ENCODE results near the gene HES4.

HES4 gene

DNA sequence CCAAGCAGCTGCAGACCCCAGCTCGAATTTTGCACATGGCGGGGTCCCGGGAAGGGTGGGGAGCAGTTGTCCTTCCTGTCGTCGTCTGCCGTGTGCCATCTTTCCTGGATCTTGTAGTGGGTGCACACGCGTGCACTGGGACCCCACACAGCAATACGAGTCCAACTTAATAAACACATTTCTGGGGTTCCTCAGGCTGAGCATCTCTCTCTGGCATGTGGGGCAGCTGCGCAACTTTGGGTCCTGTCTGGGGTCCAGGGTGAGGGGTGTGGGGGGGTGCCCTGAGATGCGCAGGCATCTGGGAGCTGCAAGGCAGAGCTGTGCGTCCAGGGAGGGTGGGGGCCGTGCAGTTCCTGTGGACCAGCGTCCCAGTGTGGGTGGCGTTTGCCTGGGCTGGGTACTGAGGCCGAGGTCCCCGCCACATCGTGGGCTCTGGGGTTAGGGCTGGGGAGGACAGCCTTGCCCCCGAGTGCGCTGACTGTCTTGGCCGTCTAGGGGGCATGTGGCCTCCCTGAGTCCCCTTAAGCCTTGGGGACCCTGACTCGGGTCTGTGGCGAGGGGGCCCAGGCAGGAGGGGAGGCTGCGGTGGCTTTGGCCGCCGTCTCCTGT, 34.3 kb downstream of the HES4 start:
- DNase-seq = no peak

DNA sequence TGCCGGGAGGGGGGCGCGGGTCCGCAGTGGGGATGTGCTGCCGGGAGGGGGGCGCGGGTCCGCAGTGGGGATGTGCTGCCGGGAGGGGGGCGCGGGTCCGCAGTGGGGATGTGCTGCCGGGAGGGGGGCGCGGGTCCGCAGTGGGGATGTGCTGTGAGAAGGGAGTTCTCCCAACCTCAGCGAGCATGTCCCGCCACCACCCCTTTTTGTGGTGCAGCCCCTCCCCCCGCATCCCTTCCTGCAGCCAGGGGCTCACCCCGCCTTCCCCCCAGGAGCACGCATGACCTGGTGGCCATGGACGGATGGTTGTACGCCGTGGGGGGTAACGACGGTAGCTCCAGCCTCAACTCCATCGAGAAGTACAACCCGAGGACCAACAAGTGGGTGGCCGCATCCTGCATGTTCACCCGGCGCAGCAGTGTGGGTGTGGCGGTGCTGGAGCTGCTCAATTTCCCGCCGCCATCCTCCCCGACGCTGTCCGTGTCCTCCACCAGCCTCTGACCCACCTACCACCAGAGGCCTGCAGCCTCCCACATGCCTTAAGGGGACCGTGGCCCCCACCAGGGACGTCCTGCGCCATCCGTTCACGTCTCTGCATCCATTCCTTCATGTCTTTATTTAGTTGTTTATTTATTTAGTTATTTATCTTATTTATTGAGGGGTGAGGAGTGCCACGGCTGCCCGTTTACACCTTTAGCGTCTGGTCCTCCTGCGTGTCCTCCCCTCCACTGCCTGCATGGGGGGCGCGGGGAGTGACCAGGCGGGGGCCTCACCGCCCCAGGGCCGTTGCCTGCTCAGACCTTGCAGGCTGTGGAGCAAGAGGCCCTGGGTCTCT, 35.0 kb downstream of the HES4 start:
- no peak for DNase-seq

DNA sequence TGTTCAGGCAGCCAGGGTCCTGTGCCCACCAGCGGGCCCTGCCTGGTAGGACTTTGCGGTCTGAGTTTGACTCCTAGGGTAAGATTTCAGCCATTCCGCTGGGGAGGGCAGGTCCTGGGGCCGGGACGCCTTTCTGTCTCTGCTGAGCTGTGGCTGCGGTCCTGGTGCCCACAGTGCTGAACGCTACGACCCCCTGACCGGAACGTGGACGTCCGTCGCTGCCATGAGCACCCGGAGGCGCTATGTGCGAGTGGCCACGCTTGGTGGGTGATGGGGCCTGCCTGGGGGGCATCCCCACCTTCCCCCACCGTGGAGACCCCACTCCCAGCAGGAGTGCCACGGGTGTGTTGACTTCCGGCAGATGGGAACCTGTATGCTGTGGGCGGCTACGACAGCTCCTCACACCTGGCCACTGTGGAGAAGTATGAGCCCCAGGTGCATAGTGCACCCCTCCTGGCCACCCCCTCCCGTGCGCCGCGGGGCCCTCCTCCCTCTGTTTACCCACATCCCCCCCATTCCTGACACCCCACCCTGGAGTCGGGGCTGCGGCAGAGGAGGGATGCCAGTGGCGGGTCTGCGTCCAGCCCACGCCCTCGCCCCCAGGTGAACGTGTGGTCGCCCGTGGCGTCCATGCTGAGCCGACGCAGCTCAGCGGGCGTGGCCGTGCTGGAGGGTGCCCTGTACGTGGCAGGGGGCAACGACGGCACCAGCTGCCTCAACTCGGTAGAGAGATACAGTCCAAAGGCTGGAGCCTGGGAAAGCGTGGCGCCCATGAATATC, 36.0 kb downstream of the HES4 start:
- no peak for DNase-seq

DNA sequence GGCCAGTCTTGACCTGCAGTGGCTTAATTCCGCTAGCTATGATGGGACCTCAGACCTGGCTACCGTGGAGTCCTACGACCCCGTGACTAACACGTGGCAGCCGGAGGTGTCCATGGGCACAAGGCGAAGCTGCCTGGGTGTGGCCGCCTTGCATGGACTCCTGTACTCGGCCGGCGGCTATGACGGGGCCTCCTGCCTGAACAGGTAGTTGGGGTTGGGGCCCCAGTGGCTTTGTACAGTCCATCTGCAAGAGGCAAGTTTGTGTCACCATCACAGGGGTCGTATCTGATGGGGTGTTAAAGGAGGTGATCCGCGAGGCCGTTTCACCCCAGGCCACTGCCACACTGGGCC, 36.6 kb downstream of the HES4 start:
- no peak for DNase-seq

DNA sequence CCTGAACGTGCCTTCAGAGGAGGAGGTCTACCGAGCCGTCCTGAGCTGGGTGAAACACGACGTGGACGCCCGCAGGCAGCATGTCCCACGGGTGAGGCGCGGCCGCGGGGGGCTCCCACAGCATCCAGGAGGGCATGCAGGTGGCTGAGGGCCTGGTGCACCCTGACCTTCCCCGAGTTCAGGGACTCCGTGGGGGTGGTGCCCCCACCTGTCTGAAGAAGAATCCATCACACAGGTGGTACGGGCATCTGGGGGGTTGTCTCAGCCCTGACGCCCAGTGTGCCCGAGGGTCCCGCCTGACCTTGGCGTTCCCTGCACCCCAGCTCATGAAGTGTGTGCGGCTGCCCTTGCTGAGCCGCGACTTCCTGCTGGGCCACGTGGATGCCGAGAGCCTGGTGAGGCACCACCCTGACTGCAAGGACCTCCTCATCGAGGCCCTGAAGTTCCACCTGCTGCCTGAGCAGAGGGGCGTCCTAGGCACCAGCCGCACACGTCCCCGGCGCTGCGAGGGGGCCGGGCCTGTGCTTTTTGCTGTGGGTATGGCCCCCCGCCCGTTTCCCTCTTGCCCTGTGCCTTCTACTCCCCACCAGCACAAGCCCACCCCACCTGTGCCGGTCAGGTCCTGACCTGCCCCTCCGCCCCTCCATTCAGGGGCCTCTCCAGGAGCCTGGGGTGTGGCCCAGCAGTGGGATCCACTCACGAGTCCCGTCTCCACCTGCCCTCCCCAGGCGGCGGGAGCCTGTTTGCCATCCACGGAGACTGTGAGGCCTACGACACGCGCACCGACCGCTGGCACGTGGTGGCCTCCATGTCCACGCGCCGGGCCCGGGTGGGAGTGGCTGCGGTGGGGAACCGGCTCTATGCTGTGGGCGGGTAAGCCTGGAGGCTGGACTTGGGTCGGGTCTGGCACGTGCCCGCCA, 37.3 kb downstream of the HES4 start:
- DNase-seq = no peak

DNA sequence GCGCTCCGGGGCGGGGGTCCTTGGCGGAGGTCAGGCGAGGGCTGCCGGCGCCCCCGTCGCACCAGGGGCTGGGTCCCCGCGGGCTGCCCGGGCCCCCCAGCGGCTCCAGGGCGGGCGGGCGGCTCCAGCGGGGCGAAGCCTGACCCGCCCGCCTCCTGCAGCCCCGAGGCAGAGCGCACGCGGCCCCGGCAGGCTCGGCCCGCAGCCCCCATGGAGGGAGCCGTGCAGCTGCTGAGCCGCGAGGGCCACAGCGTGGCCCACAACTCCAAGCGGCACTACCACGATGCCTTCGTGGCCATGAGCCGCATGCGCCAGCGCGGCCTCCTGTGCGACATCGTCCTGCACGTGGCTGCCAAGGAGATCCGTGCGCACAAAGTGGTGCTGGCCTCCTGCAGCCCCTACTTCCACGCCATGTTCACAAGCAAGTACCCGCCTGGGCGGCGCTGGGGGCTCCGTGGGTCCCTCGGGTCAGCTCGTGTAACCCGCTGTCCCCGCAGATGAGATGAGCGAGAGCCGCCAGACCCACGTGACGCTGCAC, 38.7 kb downstream of the HES4 start:
- DNase-seq = no peak

DNA sequence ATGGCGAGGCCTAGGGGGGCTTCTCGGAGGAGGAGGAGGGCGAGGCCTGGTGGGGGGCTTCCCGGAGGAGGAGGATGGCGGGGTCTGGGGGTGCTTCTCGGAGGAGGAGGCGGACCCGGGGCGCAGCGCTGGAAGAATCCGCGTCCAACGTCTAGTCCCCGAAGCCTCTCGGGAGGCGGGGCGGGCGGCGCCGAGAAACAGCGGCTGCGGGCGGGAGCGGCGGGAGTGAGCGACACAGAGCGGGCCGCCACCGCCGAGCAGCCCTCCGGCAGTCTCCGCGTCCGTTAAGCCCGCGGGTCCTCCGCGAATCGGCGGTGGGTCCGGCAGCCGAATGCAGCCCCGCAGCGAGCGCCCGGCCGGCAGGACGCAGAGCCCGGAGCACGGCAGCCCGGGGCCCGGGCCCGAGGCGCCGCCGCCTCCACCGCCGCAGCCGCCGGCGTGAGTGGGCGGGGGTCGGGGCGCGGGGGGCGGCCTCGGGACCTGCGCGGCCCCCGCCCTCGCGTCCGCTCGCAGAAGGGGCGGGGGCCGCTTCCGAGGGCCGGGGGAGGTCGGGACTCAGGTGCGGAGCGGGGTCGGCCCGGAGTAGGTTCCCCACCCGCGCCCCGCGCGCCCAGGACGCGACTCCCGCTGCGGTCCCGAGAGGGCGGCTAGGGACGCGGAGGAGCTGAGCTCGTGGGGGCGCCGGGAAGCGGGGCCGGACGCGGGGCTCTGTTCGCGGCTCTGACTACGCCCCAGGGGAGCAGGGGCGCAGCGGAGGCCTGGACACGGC, 39.4 kb downstream of the HES4 start, which contains the start of gene KLHL17:
KLHL17 (plus strand) TSS at position 222 of the 769 bp plus-strand sequence; CDS start at position 332, 110 bp downstream.
- peak; percentile 91 for DNase-seq

DNA sequence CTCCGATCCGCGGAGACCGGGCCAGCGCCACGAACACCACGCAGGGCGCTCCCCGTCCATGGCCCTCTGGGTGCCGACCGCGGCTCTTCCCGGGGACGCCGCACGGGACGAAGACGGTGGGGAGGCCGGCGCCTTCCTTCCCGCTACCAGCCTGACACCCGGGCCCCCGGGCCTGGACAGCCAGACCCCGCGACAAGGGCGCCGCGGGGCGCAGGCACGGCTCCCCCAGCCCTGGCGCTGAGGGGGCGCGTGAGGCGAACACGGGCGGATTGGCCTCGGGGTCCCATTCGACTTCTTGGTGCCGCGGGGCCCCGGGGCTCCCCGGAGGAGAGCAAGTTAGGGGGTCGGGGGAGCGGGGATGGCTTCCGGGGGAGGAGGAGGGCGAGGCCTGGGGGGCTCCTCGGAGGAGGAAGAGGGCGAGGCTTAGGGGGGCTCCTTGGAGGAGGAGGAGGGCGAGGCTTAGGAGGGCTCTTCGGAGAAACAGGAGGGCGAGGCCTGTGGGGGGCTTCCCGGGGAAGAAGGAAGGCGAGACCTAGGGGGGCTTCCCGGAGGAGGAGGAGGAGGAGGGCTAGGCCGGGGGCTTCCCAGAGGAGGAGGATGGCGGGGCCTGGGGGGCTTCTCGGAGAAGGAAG, 40.0 kb downstream of the HES4 start:
- no peak for DNase-seq

DNA sequence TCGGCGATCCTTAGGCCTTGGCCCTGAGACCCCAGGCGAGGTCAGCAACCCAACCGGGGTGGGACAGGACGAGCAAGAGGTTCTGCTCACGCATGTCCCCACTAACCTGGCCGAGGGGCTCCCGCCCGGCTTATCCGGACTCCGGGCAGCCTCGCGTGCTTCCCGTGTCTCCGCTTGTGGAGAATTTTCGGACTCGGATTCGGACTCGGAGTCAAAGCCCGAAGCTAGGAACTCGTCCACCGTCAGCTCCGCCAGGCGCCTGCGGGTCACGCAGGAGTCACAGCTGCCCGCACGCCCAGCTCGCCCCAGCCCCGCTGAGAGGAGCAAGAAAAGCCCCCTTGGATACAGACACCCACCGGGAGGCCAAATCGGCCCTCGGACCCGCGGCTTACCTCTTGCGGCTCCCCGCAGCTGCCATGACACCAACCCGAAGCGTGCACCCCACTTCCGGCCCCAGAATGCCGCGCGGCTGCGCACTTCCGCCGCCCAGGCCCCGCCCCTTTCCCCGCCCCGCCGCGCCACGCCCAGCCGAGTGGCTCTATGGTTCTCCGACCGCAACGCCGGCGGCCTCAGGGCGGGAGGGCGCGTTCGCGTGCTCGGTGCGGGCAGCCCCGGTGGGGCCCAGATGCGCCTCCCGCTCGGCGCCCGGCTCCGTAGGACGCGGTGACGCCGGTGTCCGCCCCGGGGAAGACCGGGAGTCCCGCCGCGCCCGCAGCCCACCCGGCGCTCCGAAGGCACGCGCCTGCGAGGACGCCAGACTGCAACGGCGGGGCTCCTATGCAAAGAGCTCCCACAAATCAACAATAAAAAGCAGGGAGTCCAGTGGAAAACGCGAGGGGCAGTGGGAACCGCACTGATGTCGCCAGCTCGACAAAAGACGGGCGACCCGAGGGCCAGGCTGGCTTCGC, 40.8 kb downstream of the HES4 start, which contains the start of gene NOC2L:
NOC2L (minus strand) TSS at position 434 of the 908 bp plus-strand sequence; CDS start at position 418, 16 bp downstream.
- DNase-seq = peak; percentile 100

DNA sequence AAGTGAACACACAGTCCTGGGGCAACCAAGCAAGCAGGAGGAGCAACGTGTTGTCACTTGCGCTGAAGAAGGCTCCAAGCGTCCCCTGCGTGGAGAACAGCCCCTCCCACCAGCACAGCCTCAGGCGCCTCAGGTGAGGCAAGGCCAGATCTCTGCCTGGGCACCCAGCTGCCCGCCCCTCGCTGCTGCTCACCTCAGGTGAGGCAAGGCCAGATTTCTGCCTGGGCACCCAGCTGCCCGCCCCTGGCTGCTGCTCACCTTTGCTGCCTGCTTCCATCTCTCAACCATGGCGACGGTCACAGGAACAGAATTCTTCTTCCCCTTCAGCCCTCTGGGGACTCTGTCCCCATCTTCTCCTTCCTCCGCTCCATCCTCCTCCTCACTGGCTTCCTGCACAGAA, 43.3 kb downstream of the HES4 start:
- DNase-seq = no peak

DNA sequence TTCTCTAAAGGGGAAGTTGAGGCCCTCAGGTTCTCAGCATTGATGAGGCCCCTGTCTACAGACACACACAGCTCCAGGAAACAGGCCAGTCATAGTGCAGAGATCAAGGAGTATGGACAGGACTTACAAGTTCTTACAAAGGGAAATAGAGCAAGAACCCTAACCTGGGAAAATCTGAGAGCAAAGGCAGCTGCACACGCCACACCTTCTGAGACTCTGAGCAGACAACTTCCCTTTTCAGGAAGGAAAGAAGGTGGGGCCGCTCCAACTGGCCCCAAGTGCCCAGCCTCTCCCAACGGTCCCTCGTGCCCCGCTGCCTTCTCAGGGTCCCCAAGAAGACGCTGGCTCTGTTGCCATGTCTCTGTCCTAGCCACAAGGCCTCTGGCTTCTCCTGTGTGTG, 44.4 kb downstream of the HES4 start:
- no peak for DNase-seq

DNA sequence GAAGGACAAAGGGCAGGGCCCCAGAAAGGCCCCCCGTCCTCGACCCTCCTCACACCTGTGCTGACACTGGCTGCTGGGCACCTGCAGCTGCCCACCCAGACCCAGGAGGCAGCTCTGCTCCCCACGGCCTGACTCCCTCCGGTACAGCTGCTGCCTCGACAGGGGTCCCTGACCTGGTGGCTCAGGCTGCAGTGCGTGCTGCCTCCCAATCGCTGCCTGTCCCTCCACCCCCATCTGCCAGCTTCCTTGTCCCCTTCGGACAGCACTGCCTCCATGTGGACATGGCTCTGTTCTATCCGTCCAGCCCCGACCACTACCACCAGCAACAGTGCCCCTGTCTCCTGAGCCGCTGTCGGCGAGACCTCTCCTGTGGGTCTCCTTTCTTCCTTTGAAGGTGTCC, 45.0 kb downstream of the HES4 start:
- no peak for DNase-seq

DNA sequence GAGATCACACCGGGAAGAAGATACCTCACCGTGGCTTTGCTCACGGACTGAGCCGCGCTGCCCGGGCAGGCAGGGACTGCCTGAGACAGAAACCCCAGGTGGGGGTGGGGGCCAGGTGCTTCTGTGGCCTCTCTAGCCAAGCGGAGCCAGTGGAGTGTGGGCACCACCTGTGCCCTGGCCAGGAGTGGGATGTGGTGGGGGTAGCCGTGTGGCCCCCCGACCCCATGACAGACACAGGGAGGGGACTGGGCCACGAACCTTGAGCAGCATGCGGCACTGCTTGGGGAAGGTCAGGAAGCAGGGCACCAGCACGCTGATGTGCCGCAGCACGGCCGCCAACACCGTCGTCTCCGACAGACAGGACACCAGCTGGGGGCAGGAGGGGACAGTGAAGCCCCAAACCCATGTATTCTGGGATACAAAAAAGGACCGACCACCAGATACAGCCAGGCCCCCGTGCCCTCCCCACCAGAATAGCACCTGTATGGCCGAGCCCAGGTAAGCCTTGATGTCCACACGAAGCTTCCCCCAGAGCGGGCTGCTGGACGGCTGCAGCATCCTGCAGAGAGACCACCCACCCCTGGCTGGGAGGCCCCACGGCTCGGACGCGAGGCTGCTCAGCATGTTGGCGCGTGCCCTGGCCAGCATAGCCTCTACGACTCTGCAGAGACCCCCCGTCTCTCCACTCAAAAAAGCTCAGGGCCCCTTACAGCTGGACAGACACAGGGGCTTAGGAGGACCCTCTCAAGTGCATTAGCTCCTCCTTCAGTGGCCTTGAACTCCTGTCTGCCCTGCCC, 46.2 kb downstream of the HES4 start:
- no peak for DNase-seq

DNA sequence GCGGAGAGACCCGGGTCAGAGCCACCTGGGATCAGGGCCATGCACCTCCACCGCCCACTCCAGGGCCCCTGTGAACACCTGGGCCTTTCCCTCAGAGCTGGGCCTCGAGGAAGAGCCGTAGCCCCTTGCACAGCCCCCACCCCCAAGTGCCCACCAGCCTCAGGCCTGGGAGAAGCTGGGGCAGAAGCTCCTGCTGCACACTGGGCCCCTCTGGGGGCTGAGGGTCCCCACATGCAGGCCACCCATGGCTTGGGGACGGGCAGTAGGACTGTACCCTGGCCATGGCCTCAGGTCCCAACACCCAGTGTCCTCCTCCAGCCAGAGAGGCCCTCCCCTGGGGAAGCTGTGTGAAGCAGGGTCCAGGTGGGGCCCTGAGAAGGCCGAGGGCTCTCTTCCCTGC, 47.3 kb downstream of the HES4 start:
- DNase-seq = no peak

DNA sequence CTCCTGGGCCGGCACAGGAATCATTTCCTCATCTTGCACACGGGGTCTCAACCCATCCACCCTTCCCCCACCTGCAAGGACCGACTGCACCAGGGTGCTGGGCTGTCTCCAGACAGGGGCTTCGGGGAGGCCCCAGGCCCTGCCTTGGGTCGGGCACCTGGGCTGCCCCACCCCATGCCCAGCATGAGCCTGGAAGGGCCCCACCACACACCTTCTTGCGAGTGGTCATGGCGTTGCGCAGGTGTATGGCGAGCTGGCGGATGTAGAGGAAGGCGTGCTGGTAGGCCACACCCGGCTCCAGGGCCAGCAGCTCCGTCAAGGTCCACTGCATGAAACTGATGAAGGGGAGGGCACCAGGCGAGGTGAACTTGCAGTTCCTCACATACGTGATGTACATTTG, 47.7 kb downstream of the HES4 start:
- DNase-seq = no peak

DNA sequence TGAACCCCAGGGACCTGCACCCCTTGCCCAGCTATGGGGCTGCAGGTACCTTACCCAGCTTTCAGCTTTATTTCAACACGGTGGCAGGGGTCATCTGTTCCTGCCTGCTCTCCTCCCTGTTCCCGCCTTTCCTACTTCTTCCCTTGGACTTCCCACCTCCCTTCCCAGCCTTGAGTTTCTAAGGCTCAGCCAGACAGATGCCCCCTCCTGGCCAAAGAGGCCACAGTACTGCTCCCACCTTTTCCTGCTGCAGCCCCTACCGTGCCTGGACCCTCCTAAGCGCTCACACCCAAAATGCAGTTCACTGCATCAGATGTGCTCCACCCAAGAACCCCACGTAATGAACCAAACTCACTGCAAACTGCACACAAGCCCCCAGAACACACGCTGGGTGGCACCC, 48.5 kb downstream of the HES4 start:
- no peak for DNase-seq

DNA sequence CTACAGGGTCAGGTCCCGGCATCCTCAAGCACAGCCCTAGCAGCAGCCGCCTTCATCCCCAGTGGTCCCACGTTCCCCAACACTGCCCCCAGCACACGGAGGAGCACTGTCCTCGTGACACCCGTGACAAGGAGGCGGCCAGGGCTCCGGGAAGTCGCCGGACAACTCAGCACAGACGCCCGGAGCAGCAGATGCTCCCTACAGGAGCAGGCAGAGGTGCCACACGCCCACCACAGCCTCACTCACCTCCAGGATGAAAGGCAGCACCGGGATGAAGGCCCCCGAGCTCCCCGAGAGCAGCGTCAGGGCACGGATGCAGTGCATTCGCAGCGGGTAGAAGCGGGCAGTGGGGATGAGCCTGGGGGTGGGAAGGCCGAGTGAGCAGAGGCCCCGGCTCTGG, 49.0 kb downstream of the HES4 start:
- DNase-seq = no peak

DNA sequence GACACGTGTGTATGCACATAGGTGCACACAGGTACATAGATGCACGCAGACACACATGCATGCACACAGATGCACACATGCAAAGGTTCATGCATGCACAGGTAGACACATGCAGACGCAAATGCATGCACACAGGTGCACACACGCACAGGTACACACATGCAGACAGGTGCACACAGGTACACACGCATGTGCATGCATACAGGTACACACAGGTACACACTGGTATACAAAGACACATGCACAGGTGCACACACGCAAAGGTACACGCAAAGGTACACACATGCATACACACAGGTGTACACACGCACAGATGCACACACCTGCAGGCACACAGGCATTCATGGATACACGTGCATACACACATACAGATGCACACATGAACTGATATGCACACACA, 49.6 kb downstream of the HES4 start:
- no peak for DNase-seq

All from activated CD8-positive, alpha-beta memory T cell treated with anti-CD3 and anti-CD28 coated beads, Interleukin-2, amount 50 U/mL, for 48 hours (primary cell).